Liver (tissue), 9 donors: ENCODE results near the gene CHRNA4. TPM values are rescaled to one million over a fixed set of nuclear protein-coding genes. Genes with fewer than 3 reads are reported as not detected.
A peak's percentile ranks its signal among the peaks of the same experiment; 100 is the strongest.

ENCODE experiments used
- DNase-seq: peaks from one replicate; pipeline ENCODE4 v3.0.0-alpha.2; 2017; ENCODE audit warnings: low spot score
- H3K27ac ChIP-seq, 2 donors: one replicate each; pipeline ENCODE4 v1.7.0; 2013; ENCODE audit warnings: inconsistent platforms in 2 of 2, low read length in 2 of 2, control low read depth in 1 of 2, low read depth in 1 of 2, mild to moderate bottlenecking in 1 of 2
- H3K27me3 ChIP-seq, 4 donors: one replicate each; pipeline versions ENCODE4 v1.6.1 to v1.7.0; 2013; ENCODE audit warnings: low read length in 3 of 4, inconsistent platforms in 1 of 4, mild to moderate bottlenecking in 1 of 4, moderate library complexity in 1 of 4; ENCODE audit not compliant: control insufficient read depth in 4 of 4, insufficient read depth in 4 of 4
- H3K36me3 ChIP-seq, 4 donors: one replicate each; pipeline versions ENCODE4 v1.6.1 to v1.7.0; 2013; ENCODE audit warnings: low read length in 3 of 4, mild to moderate bottlenecking in 3 of 4, low read depth in 1 of 4, moderate library complexity in 1 of 4; ENCODE audit not compliant: control insufficient read depth in 4 of 4, insufficient read depth in 3 of 4
- H3K4me1 ChIP-seq, 4 donors: one replicate each; pipeline versions ENCODE4 v1.6.1 to v1.7.0; 2013; ENCODE audit warnings: low read length in 3 of 4, mild to moderate bottlenecking in 3 of 4, moderate library complexity in 1 of 4; ENCODE audit not compliant: control insufficient read depth in 4 of 4, insufficient read depth in 4 of 4
- H3K4me3 ChIP-seq, 3 donors: one replicate each; pipeline versions ENCODE4 v1.6.1 to v1.7.0; 2013; ENCODE audit warnings: low read length in 3 of 3, control low read depth in 1 of 3, low read depth in 1 of 3, mild to moderate bottlenecking in 1 of 3
- H3K9ac ChIP-seq, 2 donors: one replicate each; pipeline ENCODE4 v1.7.0; 2013; ENCODE audit warnings: low read length in 2 of 2, mild to moderate bottlenecking in 2 of 2, moderate library complexity in 2 of 2, control low read depth in 1 of 2, low read depth in 1 of 2
- H3K9me3 ChIP-seq, 4 donors: one replicate each; pipeline versions ENCODE4 v1.6.1 to v1.7.0; 2013; ENCODE audit warnings: low read length in 3 of 4; ENCODE audit not compliant: control insufficient read depth in 4 of 4
- ATF3 ChIP-seq: IDR thresholded peaks from 2 replicates; pipeline ENCODE4 v1.6.1; 2016; ENCODE audit warnings: antibody characterized with exemption
- EGR1 ChIP-seq, 2 donors: IDR thresholded peaks; 2 replicates each; pipeline ENCODE4 v1.6.1; 2016 to 2018; ENCODE audit warnings: antibody characterized with exemption in 2 of 2, low read depth in 2 of 2
- FOXA2 ChIP-seq: IDR thresholded peaks from 2 replicates; pipeline ENCODE4 v1.6.1; 2016; ENCODE audit warnings: antibody characterized with exemption
- GABPA ChIP-seq, 2 donors: IDR thresholded peaks in 1 of 2; conservative IDR thresholded peaks in 1 of 2; 2 replicates each; pipeline ENCODE4 v1.6.1; 2016; ENCODE audit warnings: antibody characterized with exemption in 2 of 2, mild to moderate bottlenecking in 1 of 2, moderate library complexity in 1 of 2
- HNF4A ChIP-seq, 2 donors: conservative IDR thresholded peaks; 2 replicates each; pipeline ENCODE4 v1.6.1; 2016; ENCODE audit warnings: antibody characterized with exemption in 2 of 2, mild to moderate bottlenecking in 2 of 2
- HNF4G ChIP-seq: IDR thresholded peaks from 2 replicates; pipeline ENCODE4 v1.6.1; 2016; ENCODE audit warnings: antibody characterized with exemption
- MAX ChIP-seq: IDR thresholded peaks from 2 replicates; pipeline ENCODE4 v1.6.1; 2016; ENCODE audit warnings: antibody characterized with exemption
- REST ChIP-seq: IDR thresholded peaks from 2 replicates; pipeline ENCODE4 v1.6.1; 2016; ENCODE audit warnings: antibody characterized with exemption, mild to moderate bottlenecking
- RXRA ChIP-seq, 2 donors: IDR thresholded peaks; 2 replicates each; pipeline ENCODE4 v1.6.1; 2017 to 2018; ENCODE audit warnings: antibody characterized with exemption in 2 of 2, mild to moderate bottlenecking in 1 of 2
- YY1 ChIP-seq: IDR thresholded peaks from 2 replicates; pipeline ENCODE4 v1.6.1; 2016; ENCODE audit warnings: antibody characterized with exemption, mild to moderate bottlenecking
- WGBS: extraction: QIAGEN DNeasy Blood & Tissue Kit; methylation state at CpG from one replicate; pipeline ENCODE4 v1.1.7; 2013; 5-methylcytosine and 5-hydroxymethylcytosine counted together
- polyA plus RNA-seq, 2 donors: library from polyadenylated mRNA; stranded (reverse) in 1 of 2; unstranded in 1 of 2; fragments of 200-250 nt in 1 of 2; fragments of >200 nt in 1 of 2; fragmentation: Nextera tagmentation in 1 of 2; extraction: Ambion mirVana in 1 of 2; gene quantifications; one replicate each; pipeline versions ENCODE4 v1.2.1 to v1.2.3, GENCODE V29; 2013 to 2015
- total RNA-seq, 2 donors: library from RNA; depleted of rRNA; stranded (reverse); fragments of >200 nt; gene quantifications; one replicate each; pipeline ENCODE4 v1.2.3, GENCODE V29; 2014
- TF ChIP-seq, protein P1 (sequence below): IDR thresholded peaks from 2 replicates; pipeline ENCODE4 v1.6.1; 2016; ENCODE audit warnings: antibody characterized with exemption
- donor health status: healthy.
- donor health status: healthy.
- donor health status: healthy.
- donor health status: healthy.
- donor health status: healthy.

The CHRNA4 gene
- total and polyA plus RNA-seq, 4 donors, result 3.2 to 23.3 (median 6.4) TPM; not detected in 1

DNA sequence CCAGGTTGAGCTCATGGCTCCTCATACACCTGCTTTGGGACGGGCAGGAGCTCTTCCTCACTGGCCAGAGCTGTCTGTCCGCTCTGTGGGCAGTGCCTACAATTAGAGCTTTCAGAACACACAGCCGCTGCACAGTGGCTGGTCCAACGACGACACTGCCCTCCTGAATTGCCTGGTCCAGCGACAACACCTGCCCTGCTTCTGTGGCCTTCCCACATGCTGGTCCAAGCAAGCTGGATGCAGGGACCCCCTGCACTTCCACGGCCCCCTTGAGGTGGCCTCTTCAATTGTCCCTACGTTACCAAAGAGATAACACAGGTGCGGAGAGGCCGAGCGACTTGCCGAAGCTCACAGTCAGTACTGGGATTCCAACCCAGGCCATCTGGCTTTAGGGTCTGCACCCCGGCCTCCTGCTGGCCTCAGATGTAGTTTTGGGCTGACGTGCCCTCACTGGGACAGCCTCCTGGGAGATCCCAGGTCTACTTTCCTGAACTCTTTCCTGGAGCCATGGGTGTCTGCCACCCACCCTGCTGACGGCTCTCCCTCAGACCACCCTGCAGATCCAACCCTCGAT, 1.4 kb upstream of the CHRNA4 start:
- H3K4me1 ChIP-seq, result peaks cover 15 to 93% (median 61%) of the 10 kb centered on the region in 4 donors
- H3K9me3 ChIP-seq, result no peaks in the 10 kb centered on the region
- H3K36me3 ChIP-seq, result no peaks in the 10 kb centered on the region
- H3K4me3 ChIP-seq, result no peak overlapping the region
- no peaks in the 10 kb centered on the region for H3K27me3 ChIP-seq
- 82% methylated on average over 16 of the region's 16 CpGs for WGBS
- H3K9ac ChIP-seq, result no peak overlapping the region
- DNase-seq, result no peak
- H3K27ac ChIP-seq, result peak overlapping the region; percentile 89 to 94
- no peak for TF ChIP-seq RXRA (IDR thresholded peaks at IDR 0.05)
- TF ChIP-seq, protein P1, sequence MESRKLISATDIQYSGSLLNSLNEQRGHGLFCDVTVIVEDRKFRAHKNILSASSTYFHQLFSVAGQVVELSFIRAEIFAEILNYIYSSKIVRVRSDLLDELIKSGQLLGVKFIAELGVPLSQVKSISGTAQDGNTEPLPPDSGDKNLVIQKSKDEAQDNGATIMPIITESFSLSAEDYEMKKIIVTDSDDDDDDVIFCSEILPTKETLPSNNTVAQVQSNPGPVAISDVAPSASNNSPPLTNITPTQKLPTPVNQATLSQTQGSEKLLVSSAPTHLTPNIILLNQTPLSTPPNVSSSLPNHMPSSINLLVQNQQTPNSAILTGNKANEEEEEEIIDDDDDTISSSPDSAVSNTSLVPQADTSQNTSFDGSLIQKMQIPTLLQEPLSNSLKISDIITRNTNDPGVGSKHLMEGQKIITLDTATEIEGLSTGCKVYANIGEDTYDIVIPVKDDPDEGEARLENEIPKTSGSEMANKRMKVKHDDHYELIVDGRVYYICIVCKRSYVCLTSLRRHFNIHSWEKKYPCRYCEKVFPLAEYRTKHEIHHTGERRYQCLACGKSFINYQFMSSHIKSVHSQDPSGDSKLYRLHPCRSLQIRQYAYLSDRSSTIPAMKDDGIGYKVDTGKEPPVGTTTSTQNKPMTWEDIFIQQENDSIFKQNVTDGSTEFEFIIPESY, result no peak
- TF ChIP-seq HNF4A (conservative IDR thresholded peaks at IDR 0.05), result no peak
- no peak for TF ChIP-seq GABPA (IDR thresholded peaks at IDR 0.05 in 1 of 2, conservative IDR thresholded peaks at IDR 0.05 in 1 of 2)
- TF ChIP-seq YY1, result no peak

GRCh38 chr20:63361519-63362435, 628 bp upstream of the CHRNA4 start:
- DNase-seq, result no peak
- Histone ChIP-seq H3K36me3 (no peaks in the 10 kb centered on the region), H3K27ac (no peak overlapping the region), H3K9ac (no peak overlapping the region), H3K9me3 (no peaks in the 10 kb centered on the region), H3K27me3 (no peaks in the 10 kb centered on the region), H3K4me1 (peaks cover 15 to 89% (median 59%) of the 10 kb centered on the region in 4 donors), H3K4me3 (no peak overlapping the region)
- TF ChIP-seq EGR1 (IDR thresholded peaks at IDR 0.05; ENCODE audit: low read depth in 2 of 2) (no peak), FOXA2 (no peak), GABPA (IDR thresholded peaks at IDR 0.05 in 1 of 2, conservative IDR thresholded peaks at IDR 0.05 in 1 of 2) (no peak), MAX (no peak), RXRA (IDR thresholded peaks at IDR 0.05) (no peak), HNF4G (no peak), YY1 (no peak), REST (no peak), HNF4A (conservative IDR thresholded peaks at IDR 0.05) (no peak), ATF3 (no peak)
- 42% methylated on average over 50 of the region's 50 CpGs for WGBS
